GM19438 (cell line): ENCODE data around the gene ACE2.

Source experiments
- ATAC-seq: cut with Tn5 transposase; IDR thresholded peaks from one replicate; pipeline ENCODE4 v1.9.1; 2021; ENCODE audit warnings: low read depth; ENCODE audit not compliant: unreplicated experiment

ACE2 gene

GRCh38 chrX:15579778-15580747 lies 20.7 kb downstream of the ACE2 start:
- no peak for ATAC-seq

GRCh38 chrX:15576019-15576418 lies 24.7 kb downstream of the ACE2 start:
- ATAC-seq, result no peak

- ATAC-seq, result no peak
Observed at GRCh38 chrX:15574017-15574416, 26.7 kb downstream of the ACE2 start.

GRCh38 chrX:15570145-15570544 lies 30.6 kb downstream of the ACE2 start:
- no peak for ATAC-seq

- no peak for ATAC-seq
Observed at GRCh38 chrX:15567886-15568616, 32.7 kb downstream of the ACE2 start.

GRCh38 chrX:15567267-15567666 lies 33.5 kb downstream of the ACE2 start:
- no peak for ATAC-seq

- ATAC-seq, result no peak
Observed at GRCh38 chrX:15566244-15566643, 34.5 kb downstream of the ACE2 start.

- peak; percentile 62 for ATAC-seq
Observed at GRCh38 chrX:15564981-15565579, 35.7 kb downstream of the ACE2 start.

GRCh38 chrX:15563056-15563455 lies 37.7 kb downstream of the ACE2 start:
- ATAC-seq, result no peak

GRCh38 chrX:15560924-15561323 lies 39.8 kb downstream of the ACE2 start:
- no peak for ATAC-seq

- ATAC-seq, result no peak
Observed at GRCh38 chrX:15559227-15559626, 41.5 kb downstream of the ACE2 start.

- ATAC-seq, result no peak
Observed at GRCh38 chrX:15549189-15550012, 51.4 kb downstream of the ACE2 start.

- no peak for ATAC-seq
Observed at GRCh38 chrX:15547356-15547755, 53.4 kb downstream of the ACE2 start.

- ATAC-seq, result no peak
Observed at GRCh38 chrX:15546745-15547144, 54.0 kb downstream of the ACE2 start.

GRCh38 chrX:15530318-15530717 lies 70.4 kb downstream of the ACE2 start:
- ATAC-seq, result no peak

- no peak for ATAC-seq
Observed at GRCh38 chrX:15529165-15529564, 71.6 kb downstream of the ACE2 start.

GRCh38 chrX:15525664-15526416 lies 74.9 kb downstream of the ACE2 start:
- no peak for ATAC-seq

- ATAC-seq, result no peak
Observed at GRCh38 chrX:15524417-15524816, 76.3 kb downstream of the ACE2 start.

- no peak for ATAC-seq
Observed at GRCh38 chrX:15523088-15523487, 77.7 kb downstream of the ACE2 start.

GRCh38 chrX:15522464-15522863 lies 78.3 kb downstream of the ACE2 start:
- no peak for ATAC-seq
